ENCODE results near the gene ARSD.
"Not testable (repeated sequence)": the region's sequence is repeated elsewhere in the genome, so short reads cannot be mapped to it uniquely, and the experiment has no call there.

The ARSD gene

GRCh38 chrX:2928583-2929434 lies at the start of gene ARSD:
Gene ARSD, minus strand, starts transcription at chrX:2929339. Its CDS starts 64 bp downstream, at chrX:2929275.
- no peak for DNase-seq

GRCh38 chrX:2978639-2979038 lies 49.5 kb upstream of the ARSD start:
- not testable (repeated sequence) for DNase-seq

- DNase-seq = no peak
These were observed 45.8 kb upstream of the ARSD start for GRCh38 chrX:2974961-2975360.

GRCh38 chrX:2972391-2972790 lies 43.3 kb upstream of the ARSD start:
- DNase-seq = no peak

- no peak for DNase-seq
These were observed 39.9 kb upstream of the ARSD start for GRCh38 chrX:2969021-2969420.

GRCh38 chrX:2967998-2968909 lies 39.1 kb upstream of the ARSD start:
- DNase-seq = no peak

GRCh38 chrX:2967584-2967983 lies 38.4 kb upstream of the ARSD start:
- DNase-seq = no peak

- no peak for DNase-seq
These were observed 37.9 kb upstream of the ARSD start for GRCh38 chrX:2967012-2967411.

- no peak for DNase-seq
These were observed 36.8 kb upstream of the ARSD start for GRCh38 chrX:2965965-2966364.

- not testable (repeated sequence) for DNase-seq
These were observed 35.1 kb upstream of the ARSD start for GRCh38 chrX:2963992-2964794.

- DNase-seq = not testable (repeated sequence)
These were observed 34.3 kb upstream of the ARSD start for GRCh38 chrX:2963449-2963848.

GRCh38 chrX:2962381-2962780 lies 33.2 kb upstream of the ARSD start:
- DNase-seq = no peak

- no peak for DNase-seq
These were observed 31.8 kb upstream of the ARSD start for GRCh38 chrX:2960861-2961515.

GRCh38 chrX:2958199-2958598 lies 29.1 kb upstream of the ARSD start:
- no peak for DNase-seq

GRCh38 chrX:2955838-2956237 lies 26.7 kb upstream of the ARSD start:
- DNase-seq = no peak

- no peak for DNase-seq
These were observed 26.1 kb upstream of the ARSD start for GRCh38 chrX:2955281-2955680.

GRCh38 chrX:2954541-2954940 lies 25.4 kb upstream of the ARSD start:
- DNase-seq = no peak

- not testable (repeated sequence) for DNase-seq
These were observed 8.8 kb upstream of the ARSD start for GRCh38 chrX:2937942-2938341.

GRCh38 chrX:2934715-2935710 lies 5.9 kb upstream of the ARSD start:
- DNase-seq = no peak

- DNase-seq = no peak
These were observed 4.2 kb upstream of the ARSD start for GRCh38 chrX:2933125-2933900.

Measured in NCI-H774 (cell line).